ENCODE measurements around the gene DPYSL5.

DPYSL5 gene

DNA sequence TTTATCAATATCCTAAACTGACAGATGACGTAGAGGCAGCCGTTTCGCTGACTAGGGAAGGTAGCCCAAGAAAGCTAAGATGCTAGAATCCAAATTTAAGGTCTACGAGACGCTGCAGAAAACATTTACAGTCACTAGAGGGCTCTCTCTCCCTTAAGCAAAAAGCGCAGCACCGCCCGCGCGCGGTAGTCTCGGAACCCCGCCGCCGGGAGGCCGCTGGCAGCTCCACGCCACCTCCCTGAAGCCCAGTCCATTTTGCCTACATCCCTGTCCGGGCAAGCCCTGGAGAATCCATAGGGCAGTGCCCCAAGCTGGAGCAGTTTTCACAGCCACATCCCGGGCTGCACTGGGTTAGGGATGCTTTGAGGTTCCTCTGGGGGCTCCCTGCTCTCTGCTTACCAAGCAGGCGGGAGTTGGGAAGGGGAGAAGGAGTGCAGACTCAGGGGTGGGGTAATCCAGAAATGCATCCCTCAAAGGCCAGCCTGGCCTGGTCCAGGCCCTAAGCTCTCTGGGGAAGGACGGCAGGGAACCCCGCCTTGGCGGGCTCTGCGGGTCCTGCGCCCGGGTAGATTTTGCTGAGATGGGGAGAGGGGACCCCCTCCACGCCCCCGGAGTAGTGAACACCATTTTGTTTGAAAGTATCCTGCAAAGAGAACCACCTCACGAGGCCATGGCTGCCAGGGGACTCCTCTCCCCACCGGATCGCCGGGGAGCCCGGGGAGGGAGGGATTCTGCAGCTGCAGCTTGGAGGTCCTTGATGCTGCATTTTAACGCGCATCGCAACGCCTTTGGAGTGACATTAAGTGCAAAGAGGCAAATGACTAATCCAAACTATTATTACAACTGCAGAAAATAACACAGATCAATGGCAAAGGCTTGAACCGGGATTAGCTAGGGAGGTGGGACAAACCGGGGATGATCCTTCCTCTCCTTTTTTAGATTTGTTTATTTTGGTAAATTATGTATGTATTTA is 1.3 kb upstream of the DPYSL5 start:
- peak; percentile 35 for DNase-seq (ENCODE audit: low read depth)

DNA sequence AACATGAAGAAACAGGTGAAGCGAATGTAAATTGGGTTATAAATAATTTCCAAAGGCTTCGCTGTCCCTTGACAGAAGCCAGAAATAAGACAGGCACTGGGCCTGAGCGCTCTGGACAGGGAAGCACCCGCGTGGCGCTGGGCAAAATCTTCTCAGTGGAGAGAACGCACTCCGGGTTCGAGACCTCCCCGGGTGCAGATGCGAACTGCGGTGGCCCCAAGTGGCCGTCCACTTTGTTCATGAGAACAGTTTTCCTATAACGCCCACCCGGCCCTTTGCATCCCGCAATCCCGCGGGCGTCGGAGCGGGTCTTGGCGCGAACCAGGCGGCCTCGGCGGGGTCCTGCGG is 651 bp upstream of the DPYSL5 start:
- no peak for DNase-seq (ENCODE audit: low read depth)

DNA sequence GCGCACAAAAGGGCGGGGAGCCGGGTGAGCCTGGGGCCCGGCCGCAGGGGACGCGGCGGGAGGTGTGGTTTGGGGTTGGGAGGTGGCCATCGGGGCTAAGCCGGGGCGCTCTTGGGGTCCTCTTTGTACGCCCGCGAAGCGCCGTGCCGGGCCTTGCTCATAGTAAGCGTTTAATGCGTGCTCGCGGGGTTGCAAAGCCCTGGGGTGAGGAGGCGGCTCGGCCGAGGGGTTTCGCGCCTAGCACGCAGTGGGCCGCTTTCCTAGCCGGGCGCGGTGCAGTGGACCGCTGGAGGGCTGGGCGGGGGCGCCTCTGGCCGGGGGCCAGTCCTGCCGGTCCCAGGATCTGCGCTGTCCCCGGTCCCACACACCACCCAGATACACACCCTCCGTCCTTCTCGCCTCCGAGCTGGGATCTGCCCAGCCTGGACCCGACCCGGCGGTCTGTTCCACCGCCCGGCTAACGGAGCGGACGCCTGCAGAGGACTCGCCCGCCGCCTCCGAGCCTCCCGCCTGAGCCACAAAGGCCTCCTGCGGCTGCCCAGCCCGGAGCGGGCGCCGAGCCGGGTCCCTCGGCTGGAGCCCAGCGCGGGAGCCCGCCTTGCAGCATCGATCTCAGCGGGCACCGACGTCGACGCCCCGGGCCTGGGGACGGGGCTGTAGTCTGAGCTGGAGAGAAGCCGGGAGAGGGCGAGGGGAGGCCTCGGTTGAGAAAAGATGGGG is 564 bp downstream of the DPYSL5 start:
- no peak for DNase-seq (ENCODE audit: low read depth)

DNA sequence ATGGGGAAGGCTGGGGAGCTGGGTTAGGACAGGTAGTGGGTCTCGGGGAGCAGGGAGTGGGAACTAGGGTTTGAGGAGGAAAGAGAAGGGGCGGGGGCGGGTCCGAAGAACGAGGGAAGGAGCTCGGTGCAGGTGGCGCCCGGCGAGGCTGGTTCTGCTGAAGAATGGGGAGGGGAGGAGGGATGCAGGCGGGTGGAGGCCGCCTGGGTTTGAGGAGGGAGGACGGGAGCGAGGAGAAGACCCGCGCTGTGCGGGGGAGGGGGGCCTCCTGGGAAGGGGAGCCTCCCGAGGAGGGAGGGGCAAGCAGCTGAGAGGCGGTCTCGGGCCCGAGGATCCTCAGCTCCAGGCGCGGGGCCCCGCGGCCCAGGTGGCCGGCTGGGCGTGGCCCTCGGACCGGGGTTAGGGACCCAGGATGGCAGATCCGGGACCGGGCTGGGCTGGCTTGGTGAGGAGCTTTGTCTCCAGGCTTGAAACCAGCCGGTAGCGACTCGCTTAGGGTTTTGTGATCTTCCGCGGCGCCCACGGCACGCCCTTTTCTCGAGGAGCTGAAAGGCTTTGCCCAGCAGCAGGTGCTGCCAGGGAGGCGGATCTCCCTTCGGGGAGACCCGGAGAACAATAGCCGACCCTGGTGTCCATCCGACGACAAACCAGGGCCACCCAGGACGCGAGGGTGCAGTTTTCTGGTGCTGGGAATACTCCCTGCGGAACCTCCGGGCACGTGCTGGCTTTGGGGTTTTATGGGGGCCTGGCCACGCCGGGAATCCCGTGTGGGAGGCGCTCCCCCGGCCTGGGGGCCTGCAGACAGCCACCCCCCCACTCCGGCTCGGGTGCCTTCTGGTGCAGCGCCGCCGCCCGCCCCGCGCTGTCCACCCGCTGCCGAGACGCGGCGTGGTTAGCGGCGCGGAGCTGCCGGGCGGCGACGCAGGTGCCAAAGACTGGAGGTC is 1.4 kb downstream of the DPYSL5 start:
- DNase-seq (ENCODE audit: low read depth) = no peak

DNA sequence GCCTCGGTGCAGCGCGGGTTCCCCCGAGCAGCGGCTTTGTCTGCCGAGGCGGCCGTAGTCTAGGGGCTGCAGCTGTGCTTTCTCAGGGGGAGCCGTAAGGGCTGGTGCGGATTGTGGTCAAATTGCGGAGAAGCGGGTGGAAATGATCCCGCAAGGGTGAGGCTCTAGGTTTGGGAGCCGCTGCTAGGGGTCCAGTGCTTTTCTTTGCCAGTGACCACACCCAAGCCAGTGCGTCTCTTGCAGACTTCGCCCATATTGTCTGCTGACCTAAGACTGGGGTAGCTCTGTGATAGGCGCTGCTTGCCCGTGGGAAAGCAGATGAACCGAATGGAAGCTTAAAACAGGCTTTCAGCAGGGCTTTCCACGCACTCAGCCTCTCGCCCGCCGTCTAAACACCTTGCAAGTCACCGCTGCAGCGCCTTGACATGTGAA is 2.1 kb downstream of the DPYSL5 start:
- DNase-seq (ENCODE audit: low read depth) = no peak

DNA sequence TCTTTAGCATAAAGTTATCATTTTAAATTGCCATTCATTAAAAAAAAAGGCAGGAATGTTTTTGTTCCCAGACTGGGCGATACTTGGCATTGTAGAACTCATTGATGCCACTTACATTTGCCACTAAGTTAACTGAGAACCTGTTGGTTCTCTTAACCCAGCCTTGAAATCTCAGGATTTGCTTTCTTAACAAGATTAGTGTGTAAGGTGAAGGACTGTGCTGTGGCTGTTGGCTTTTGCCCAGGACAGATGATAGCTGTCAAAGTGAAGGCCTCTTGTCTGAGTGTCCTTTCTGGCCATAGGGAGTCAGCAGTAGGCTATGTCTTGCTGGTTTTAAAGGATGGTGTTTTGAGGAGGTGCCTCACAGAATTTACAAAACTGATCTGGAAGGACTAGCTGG is 2.6 kb downstream of the DPYSL5 start:
- DNase-seq (ENCODE audit: low read depth) = no peak

DNA sequence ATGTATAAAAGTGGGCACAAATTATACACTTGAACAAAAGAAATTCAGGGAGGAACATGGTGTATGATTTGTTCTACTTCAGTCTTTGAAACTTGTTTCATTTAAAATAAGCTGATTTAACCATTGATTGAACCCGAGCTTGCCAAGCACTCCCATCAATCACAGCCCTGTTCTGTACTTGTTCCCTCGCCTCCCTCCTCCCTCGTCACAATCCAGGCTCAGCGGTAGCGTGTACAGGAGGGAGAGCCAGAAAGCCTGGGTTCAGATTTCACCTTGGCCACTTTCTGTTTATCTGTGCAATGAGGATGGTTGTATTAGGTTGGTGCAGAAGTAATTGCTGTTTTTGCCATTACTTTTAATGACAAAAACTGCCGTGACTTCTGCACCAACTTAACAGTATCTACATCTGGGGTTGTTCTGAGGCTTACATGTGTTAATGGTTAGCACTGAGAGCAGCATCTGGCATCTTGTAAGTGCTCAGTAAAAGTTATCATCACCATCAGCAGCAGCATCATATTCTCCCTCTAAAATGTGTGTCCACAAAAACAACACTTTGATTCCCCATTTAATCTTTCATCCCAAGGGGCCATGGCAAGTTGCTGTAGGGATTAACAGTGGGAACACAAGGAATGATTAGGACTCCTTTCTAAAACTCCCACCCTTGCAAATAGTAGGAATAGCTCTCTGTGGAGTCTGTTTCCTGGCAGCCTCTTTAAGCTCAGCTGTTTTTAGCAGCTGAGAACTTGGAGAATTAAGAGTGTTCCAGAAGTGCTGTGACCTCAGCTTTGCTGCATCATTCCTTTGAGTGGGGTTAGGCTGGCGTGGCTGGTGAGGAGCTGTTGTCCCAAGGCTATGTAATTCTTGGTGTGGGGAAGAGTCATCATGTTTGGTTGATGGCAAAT is 4.7 kb downstream of the DPYSL5 start:
- DNase-seq (ENCODE audit: low read depth) = no peak

DNA sequence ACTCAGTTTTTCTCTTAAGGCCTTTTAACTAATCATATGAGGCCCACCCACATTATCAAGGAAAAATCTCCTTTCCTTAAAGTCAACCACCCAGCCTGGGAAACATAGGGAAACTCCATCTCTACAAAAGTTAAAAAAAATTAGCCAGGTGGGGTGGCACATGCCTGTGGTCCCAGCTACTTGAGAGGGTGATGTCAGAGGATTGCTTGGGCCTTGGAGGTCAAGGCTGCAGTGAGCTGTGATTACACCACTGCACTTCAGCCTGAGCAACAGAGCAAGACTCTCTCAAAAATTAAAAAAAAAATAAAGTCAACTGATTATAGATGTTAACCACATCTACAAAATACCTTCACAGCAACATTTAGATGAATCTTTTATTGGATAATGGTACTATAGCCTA is 5.8 kb downstream of the DPYSL5 start:
- no peak for DNase-seq (ENCODE audit: low read depth)

DNA sequence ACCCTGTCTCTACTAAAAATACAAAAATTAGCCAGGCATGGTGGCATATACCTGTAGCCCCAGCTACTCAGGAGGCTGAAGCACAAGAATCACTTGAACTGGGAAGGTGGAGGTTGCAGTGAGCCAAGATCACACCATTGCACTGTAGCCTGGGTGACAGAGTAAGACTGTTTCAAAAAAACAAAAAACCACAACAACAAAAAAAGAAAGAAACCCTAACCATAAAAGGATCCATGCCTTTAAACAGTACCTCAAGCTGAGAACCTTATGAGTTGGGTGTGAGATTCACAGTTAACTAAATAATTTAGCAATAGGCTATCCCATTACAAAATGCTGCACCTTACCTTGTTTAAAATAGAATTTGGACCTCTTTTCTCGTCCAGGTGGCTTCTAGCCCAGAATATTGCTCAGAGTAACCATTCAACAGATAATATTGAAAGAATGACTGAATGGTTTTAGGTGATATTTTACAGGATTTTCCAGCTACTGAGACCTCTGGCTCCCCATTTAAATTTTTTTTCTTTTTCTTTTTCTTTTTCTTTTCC is 6.4 kb downstream of the DPYSL5 start:
- no peak for DNase-seq (ENCODE audit: low read depth)

DNA sequence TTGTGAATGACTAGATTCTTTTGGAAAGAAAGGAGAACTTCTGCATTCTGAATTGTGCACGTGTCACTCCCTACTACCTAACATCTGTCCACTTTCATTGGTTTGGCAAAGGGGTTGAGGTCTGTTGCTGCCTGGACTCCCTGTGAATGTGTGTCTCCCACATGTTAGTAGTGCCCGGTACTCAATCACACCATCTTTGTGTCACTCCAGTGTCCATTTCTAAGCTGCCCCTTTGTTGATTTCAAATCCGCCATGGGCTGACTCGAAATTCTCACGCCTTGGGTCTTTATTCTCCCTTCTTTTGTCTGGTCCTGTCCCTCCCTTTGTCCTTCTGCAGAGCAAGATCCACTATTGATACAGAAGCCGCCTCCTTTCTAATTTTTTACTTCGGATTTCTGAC is 7.5 kb downstream of the DPYSL5 start:
- DNase-seq (ENCODE audit: low read depth) = no peak

DNA sequence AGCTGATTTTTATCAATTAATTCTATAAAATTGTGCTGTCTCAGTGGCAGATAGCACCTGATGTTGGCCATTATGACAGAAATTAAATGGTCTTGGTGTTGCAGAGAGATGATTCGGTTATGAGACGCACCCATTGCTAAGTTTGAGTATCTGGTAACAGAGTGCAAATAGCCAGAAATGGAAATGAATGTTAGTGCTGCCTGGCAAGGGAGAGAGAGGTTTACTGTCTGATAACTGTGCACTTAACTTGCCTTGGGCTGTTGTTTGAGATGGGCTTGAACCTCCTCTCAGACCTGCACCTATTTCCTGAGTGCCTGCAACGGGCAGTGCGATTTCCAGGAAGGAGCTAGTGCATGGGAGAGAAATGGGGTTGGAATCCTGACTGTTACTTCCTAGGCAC is 11.7 kb downstream of the DPYSL5 start:
- DNase-seq (ENCODE audit: low read depth) = no peak

DNA sequence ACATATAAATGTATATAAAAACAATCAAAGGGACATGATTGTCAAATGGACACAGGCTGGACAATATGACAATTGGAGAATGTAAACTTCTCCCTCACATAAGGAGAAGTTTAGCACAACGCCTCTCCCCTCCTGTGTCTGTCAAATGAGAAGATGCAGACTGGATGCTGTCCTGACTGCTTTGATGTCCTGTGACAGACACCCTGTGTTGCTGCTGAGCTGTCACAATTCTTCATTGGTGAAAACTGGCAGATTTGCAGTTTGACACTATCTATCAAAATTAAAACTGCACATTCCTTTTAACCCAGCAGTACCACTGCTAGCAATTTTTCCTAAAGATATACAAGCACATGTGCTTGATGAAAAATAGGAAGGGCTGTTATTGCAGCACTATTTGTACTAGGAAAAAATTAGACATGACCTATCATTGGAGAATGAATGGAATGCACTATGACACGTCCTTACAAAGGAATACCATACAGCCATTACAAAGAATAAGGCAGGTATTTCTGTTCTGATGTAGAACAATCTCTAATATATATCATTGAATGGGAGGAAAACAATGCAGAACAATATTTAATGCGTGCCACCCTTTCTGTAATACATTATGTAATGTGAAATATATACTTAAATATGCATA is 12.4 kb downstream of the DPYSL5 start:
- no peak for DNase-seq (ENCODE audit: low read depth)

DNA sequence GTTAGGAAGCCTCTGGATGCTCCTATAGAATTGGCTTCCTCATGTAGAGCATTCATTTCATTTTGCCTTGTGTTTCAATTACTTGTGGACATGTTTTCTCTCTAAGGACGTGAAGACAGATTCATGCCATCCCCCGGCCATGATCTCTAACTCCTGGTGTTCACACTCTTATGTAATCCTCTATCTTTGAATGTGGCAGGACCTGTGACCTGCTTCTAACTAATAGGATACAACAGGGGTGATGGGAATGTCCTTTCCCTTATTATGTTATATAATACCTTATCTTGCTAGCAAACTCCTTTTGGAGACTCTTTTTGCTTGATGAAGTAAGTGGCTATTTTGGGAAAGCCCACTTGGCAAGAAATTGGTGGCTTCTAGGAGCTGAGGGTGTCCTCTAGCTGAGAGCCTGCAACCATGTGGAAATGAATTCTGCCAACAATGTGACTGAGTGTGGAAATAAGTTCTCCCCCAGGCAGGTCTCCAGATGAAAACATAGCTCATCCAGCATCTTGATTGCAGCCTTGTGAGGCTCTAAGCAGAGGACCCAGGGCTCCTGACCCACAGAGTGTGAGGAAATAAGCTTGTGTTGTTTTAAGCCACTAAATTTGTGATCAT is 13.8 kb downstream of the DPYSL5 start:
- no peak for DNase-seq (ENCODE audit: low read depth)

DNA sequence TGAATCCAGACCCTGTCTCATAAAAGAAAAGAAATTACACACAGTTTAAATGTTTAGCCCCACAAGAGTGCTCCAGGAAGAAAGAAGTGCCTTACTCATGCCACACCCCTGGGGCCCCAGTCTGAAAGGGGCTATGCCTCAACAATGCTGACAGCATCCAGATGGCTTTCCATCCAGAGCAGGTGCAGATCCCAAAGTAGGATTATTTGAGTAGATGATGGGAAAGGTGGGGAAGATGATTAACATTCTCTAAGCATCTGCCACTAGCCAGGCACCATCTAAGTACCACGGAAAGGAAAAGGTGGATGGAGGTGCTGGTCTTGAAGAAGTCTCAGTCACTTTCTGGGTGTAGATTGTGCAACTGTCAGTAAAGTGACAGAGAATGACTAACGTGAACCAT is 16.3 kb downstream of the DPYSL5 start:
- DNase-seq (ENCODE audit: low read depth) = no peak

DNA sequence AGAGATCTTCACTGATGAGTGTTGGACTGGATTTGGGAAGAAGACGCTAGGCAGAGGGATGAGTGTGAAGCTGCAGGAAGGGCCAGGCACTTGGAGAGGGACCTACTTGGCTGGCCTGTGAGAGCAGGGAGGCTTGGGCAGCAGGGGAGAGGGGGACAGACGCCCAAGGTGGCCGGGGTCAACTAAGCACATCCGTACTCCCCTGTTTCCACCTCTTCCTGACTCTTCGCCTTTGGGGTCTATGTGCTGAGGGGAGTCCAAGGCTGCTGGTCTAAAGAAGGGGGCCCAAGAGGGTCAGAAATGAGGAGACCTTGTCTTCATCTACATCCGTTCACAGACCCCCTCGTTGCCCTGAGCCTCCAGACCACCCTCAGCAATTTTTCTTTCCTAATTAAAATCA is 16.7 kb downstream of the DPYSL5 start:
- no peak for DNase-seq (ENCODE audit: low read depth)

DNA sequence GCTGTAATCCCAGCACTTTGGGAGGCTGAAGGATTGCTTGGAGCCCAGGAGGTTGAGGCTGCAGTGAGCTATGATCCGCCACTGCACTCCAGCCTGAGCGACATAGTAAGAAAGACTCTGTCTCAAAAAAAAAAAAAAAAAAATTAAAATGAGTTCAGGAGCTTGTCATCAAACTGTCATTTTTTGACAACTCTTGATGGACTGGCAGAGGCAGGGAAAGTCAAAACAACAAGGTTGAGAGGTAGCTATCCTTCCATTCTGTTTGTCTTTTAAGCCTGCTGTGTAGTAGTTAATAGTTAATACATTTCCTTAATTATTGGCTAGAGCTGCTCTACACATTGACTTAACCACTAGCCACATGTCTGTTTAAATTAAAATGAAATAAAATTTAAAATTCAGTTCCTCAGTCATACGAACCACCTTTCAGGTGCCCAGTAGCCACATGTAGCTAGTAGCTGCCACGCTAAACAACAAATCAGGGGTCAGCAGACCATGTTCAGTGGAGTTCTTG is 22.7 kb downstream of the DPYSL5 start:
- DNase-seq (ENCODE audit: low read depth) = no peak

DNA sequence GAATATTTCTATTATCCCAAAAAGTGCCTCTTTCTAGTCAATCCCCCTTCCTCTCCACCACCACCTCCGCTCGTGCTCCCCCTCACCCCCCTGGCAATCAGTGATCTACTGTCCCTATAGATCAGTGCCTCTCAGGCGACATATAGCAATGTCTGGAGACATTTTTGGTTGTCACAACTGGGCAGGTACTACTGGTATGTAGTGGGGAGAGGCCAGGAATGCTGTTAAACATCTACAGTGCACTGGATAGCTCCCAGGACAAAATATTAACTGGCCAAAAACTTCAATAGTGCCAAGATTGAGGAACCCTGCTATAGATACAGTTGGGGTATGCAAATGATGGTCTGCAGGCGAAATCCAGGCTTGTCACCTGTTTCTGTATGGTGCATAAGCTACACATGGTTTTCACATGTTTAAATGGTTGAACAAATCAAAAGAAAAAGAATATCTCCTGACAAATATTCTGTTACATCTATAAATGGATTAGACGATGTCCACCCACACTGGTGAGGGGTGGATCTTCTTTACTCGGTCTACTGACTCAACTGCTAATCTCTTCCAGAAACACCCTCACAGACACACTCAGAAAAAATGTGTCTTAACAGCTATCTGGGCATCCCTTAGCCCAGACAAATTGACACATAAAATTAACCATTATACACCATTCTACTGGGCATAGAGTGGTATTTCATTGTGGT is 25.5 kb downstream of the DPYSL5 start:
- no peak for DNase-seq (ENCODE audit: low read depth)

DNA sequence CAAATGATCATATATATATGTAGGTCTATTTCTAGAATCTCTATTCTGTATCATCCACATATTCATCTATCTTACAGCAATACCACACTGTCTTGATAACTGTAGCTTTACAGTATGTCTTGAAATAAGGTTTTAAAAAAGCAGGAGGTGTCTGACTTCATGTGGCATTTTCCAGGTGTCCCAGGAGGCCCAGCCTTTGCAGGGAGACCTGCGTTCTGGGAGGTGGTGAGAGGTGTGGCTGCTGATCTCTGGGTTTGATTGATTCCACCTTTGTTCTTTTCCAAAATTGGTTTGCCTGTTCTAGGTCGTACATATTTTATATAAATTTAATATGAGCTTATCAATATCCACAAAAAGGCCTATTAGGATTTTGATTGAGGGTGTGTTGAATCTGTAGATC is 26.6 kb downstream of the DPYSL5 start:
- DNase-seq (ENCODE audit: low read depth) = no peak

DNA sequence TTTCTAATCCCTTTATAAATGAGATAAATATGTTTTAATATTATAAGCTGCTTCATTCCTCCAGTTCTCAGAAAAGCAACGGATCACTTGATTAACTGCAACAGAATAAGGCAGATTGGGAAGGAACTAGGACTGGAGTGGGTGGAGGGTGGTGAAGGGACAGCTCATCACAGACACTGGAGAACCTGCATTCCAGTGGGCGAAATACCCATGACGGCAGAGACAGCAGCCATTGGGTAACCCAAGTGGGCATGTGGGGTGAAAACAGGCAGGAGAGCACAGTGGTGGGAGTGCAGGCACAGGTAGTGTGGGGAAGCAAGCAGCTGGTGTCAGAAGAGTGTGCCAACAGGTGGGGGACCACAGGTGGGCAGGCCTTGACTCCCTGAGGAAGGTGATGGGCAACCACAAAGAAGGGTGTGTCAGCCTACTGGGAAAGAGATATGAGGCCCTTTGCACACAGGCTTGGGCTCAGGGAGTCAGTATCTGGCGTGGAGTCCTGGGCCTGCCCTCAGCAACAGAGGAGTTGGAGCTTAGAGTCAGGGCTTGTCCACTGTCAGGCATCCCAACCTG is 27.2 kb downstream of the DPYSL5 start:
- DNase-seq (ENCODE audit: low read depth) = no peak

Data from HS-5 (cell line).